Nephron progenitor cell (in vitro differentiated cells): ENCODE measurements around the gene FGFBP1.
"Not testable (repeated sequence)": the region's sequence is repeated elsewhere in the genome, so short reads cannot be mapped to it uniquely, and the experiment has no call there.

Source experiments
- DNase-seq: peaks from one replicate; pipeline ENCODE4 v3.0.0; 2021
- H3K27ac Mint-ChIP-seq: 2 replicates; pipeline ENCODE4 v1.8.0; 2021; ENCODE audit warnings: mild to moderate bottlenecking, moderate library complexity, mixed read lengths
- H3K27me3 Mint-ChIP-seq: 2 replicates; pipeline ENCODE4 v1.8.0; 2021; ENCODE audit warnings: mild to moderate bottlenecking, low read depth, mixed read lengths; ENCODE audit not compliant: poor library complexity
- H3K36me3 Mint-ChIP-seq: 2 replicates; pipeline ENCODE4 v1.8.0; 2021; ENCODE audit warnings: low read depth, mixed read lengths
- H3K4me1 Mint-ChIP-seq: 2 replicates; pipeline ENCODE4 v1.8.0; 2021; ENCODE audit warnings: mixed read lengths
- H3K4me3 Mint-ChIP-seq: 2 replicates; pipeline ENCODE4 v1.8.0; 2021; ENCODE audit warnings: mild to moderate bottlenecking, moderate library complexity, mixed read lengths
- H3K9me3 Mint-ChIP-seq: 2 replicates; pipeline ENCODE4 v1.8.0; 2021; ENCODE audit warnings: mild to moderate bottlenecking, moderate library complexity, mixed read lengths
- TF ChIP-seq, protein P1 (sequence below): fragments of 200-600 bp; sonication (generic); IDR thresholded peaks from 2 replicates; pipeline ENCODE4 v1.5.0; 2021; ENCODE audit warnings: antibody characterized with exemption

The FGFBP1 gene

DNA sequence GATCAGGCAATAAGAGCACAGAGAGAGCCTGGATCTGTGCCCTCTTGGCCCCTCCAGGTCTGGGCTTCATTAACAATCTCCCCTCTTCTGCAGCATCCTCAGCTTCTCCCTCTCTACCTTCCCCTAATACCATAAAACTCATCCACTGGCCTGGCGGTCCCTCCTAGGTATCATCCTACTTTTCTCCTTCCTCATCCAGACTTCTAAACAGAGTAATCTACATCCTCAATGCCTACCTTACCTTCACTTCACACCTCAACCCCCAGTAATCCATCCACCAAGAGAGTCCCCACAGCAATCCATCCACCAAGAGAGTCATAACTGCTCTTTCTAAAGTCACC is 17.0 kb downstream of the FGFBP1 start:
- no peaks in the 10 kb centered on the region for H3K9me3 Mint-ChIP-seq
- no peak overlapping the region for H3K27ac Mint-ChIP-seq
- no peaks in the 10 kb centered on the region for H3K4me1 Mint-ChIP-seq
- H3K36me3 Mint-ChIP-seq = no peaks in the 10 kb centered on the region
- TF ChIP-seq, protein P1, sequence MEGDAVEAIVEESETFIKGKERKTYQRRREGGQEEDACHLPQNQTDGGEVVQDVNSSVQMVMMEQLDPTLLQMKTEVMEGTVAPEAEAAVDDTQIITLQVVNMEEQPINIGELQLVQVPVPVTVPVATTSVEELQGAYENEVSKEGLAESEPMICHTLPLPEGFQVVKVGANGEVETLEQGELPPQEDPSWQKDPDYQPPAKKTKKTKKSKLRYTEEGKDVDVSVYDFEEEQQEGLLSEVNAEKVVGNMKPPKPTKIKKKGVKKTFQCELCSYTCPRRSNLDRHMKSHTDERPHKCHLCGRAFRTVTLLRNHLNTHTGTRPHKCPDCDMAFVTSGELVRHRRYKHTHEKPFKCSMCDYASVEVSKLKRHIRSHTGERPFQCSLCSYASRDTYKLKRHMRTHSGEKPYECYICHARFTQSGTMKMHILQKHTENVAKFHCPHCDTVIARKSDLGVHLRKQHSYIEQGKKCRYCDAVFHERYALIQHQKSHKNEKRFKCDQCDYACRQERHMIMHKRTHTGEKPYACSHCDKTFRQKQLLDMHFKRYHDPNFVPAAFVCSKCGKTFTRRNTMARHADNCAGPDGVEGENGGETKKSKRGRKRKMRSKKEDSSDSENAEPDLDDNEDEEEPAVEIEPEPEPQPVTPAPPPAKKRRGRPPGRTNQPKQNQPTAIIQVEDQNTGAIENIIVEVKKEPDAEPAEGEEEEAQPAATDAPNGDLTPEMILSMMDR = no peak
- no peak overlapping the region for H3K4me3 Mint-ChIP-seq
- DNase-seq = no peak
- H3K27me3 Mint-ChIP-seq = peaks cover 13% of the 10 kb centered on the region

DNA sequence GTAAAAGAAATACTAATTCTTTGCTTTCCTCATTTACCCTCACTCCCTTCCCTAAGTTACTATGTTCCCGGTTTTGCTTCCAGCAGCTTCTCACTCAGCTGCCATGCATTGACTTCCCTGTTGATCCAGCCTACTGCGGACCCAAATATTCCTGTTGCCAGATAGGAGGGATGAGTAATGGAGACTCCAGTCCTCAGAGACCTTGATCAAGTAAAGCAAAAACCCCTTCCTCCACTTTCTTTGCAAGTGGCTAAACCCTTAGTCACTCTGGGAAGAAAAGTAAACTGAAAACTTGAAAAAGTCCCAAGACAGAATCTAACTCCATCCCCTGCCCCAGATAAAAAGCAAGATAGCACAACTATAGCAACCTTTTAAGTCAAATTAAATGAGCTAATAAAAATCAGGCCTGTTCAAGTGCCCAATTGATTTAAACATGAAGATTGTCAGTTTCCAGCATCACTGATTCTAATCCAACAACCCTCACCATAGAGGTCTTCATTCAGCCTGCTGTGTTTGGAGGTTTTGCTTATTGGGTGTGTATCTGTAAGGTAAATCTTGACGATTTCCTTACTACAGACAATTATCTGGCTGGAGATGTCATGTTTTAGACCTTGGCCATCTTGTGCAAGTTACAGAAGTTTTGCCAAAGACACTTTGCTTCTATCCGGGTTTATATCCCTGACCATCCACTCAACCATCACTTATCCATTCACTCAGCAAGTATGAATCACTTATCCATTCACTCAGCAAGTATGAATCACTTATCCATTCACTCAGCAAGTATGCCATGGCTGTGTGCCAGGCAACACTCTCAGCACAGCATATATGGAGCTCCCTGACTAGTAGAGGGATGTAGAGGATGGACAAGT is 17.6 kb downstream of the FGFBP1 start:
- TF ChIP-seq, protein P1 = no peak
- H3K4me3 Mint-ChIP-seq = no peak overlapping the region
- no peaks in the 10 kb centered on the region for H3K36me3 Mint-ChIP-seq
- peaks cover 5% of the 10 kb centered on the region for H3K9me3 Mint-ChIP-seq
- no peak overlapping the region for H3K27ac Mint-ChIP-seq
- peaks cover 13% of the 10 kb centered on the region for H3K27me3 Mint-ChIP-seq
- no peak for DNase-seq
- no peaks in the 10 kb centered on the region for H3K4me1 Mint-ChIP-seq

- Mint-ChIP-seq H3K4me1 (no peaks in the 10 kb centered on the region), H3K4me3 (no peak overlapping the region), H3K36me3 (no peaks in the 10 kb centered on the region), H3K27ac (no peak overlapping the region), H3K27me3 (peaks cover 10% of the 10 kb centered on the region), H3K9me3 (peaks cover 13% of the 10 kb centered on the region)
- TF ChIP-seq, protein P1 = no peak
- no peak for DNase-seq
These were observed 19.9 kb downstream of the FGFBP1 start for GRCh38 chr4:15918484-15919129.

DNA sequence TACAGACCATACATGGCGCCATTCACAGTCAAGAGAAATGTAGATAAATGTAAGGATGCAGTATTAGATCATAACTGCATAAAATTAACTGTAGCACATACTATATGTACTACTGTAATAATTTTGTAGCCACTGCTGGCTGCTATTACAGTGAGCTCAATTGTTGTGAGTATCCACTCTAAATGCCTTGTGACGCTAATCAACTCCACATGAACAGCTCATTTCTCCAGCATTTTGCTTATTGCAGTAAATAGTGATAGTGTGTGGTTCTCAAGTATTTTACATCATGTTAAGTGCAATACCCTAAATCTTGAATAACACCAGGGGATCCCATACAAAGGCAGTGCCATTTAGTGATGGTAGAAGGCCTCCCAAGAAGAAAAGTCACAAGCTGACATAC is 21.2 kb downstream of the FGFBP1 start:
- H3K27me3 Mint-ChIP-seq = peaks cover 10% of the 10 kb centered on the region
- H3K36me3 Mint-ChIP-seq = no peaks in the 10 kb centered on the region
- H3K4me3 Mint-ChIP-seq = no peak overlapping the region
- DNase-seq = no peak
- H3K4me1 Mint-ChIP-seq = peaks cover under 1% of the 10 kb centered on the region
- no peak overlapping the region for H3K27ac Mint-ChIP-seq
- TF ChIP-seq, protein P1 = no peak
- H3K9me3 Mint-ChIP-seq = peaks cover 13% of the 10 kb centered on the region

GRCh38 chr4:15916358-15916757 is 22.2 kb downstream of the FGFBP1 start:
- H3K27me3 Mint-ChIP-seq = peaks cover 10% of the 10 kb centered on the region

DNA sequence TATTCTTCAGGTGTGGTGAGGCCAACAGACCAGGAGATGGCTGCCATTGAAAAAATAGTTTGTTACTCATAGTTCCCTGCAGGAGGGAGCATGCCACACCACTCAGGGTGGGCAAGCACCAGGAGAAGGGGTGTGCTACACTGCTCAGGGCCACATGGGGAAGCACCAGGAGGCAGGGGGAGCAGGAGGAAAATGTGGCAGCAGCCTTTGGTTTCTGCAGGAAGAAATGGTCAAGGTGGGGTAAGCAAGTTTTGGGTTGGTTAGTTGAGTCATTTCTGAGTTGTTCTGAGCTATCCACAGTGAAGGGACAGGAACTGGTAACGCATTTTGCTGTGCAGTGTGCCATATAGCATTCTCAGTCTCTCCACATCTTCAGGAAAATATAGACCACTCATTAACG is 23.8 kb downstream of the FGFBP1 start:
- no peak for DNase-seq
- TF ChIP-seq, protein P1 = no peak
- Mint-ChIP-seq H3K36me3 (no peaks in the 10 kb centered on the region), H3K27ac (no peak overlapping the region), H3K9me3 (peaks cover 13% of the 10 kb centered on the region), H3K4me3 (no peak overlapping the region), H3K27me3 (peaks cover 16% of the 10 kb centered on the region), H3K4me1 (peaks cover 6% of the 10 kb centered on the region)

More at GRCh38 chr4:15916358-15916757, 22.2 kb downstream of the FGFBP1 start:
- H3K4me1 Mint-ChIP-seq, DNase-seq, H3K4me3 Mint-ChIP-seq, H3K27ac Mint-ChIP-seq, H3K36me3 Mint-ChIP-seq: not testable (repeated sequence)
- H3K9me3 Mint-ChIP-seq = peaks cover 13% of the 10 kb centered on the region
